Fibroblast of mammary gland (primary cell): ENCODE data around the gene OGDH.

Experiments
- DNase-seq: peaks from one replicate; pipeline ENCODE4 v3.0.0-alpha.2; 2010; ENCODE audit warnings: low read depth
- H3K4me3 ChIP-seq: 2 replicates; pipeline ENCODE4 v1.5.1; 2011; ENCODE audit warnings: low read depth, mild to moderate bottlenecking, low read length, moderate library complexity; ENCODE audit not compliant: control insufficient read depth
- CTCF ChIP-seq: conservative IDR thresholded peaks from 2 replicates; pipeline ENCODE4 v1.5.1; 2011; ENCODE audit warnings: low read depth, low read length, inconsistent platforms; ENCODE audit not compliant: control insufficient read depth, insufficient read depth

OGDH gene

GRCh38 chr7:44678471-44679179, 72.2 kb downstream of the OGDH start:
- TF ChIP-seq CTCF, result no peak
- peak; percentile 92 for DNase-seq
- no peak overlapping the region for H3K4me3 ChIP-seq

- TF ChIP-seq CTCF, result no peak
- H3K4me3 ChIP-seq, result no peak overlapping the region
- no peak for DNase-seq
These were observed 75.2 kb downstream of the OGDH start for GRCh38 chr7:44681645-44682044.

GRCh38 chr7:44685723-44686122, 79.3 kb downstream of the OGDH start:
- no peak overlapping the region for H3K4me3 ChIP-seq
- TF ChIP-seq CTCF, result no peak
- DNase-seq, result peak; percentile 7

- TF ChIP-seq CTCF, result no peak
- H3K4me3 ChIP-seq, result no peak overlapping the region
- DNase-seq, result no peak
These were observed 83.0 kb downstream of the OGDH start for GRCh38 chr7:44689427-44689826.

- no peak for TF ChIP-seq CTCF
- no peak overlapping the region for H3K4me3 ChIP-seq
- DNase-seq, result peak; percentile 68
These were observed 87.3 kb downstream of the OGDH start for GRCh38 chr7:44693641-44694313.

- no peak overlapping the region for H3K4me3 ChIP-seq
- no peak for TF ChIP-seq CTCF
These were observed 87.9 kb downstream of the OGDH start for GRCh38 chr7:44694326-44694725.

More at GRCh38 chr7:44694326-44694725, 87.9 kb downstream of the OGDH start:
- DNase-seq, result no peak
